Pancreas (tissue), 10 donors: ENCODE results near the gene PSMD5. TPM values are rescaled to one million over a fixed set of nuclear protein-coding genes. Genes with fewer than 3 reads are reported as not detected.
A peak's percentile ranks its signal among the peaks of the same experiment; 100 is the strongest.

Experiments used
- ATAC-seq, 4 donors: fragments of 200-7000 bp; cut with Tn5 transposase; one replicate each; pipeline versions ENCODE4 v1.8.0 to v1.9.1; 2020; ENCODE audit warnings: mild to moderate bottlenecking in 4 of 4, moderate library complexity in 4 of 4
- DNase-seq, 6 donors: peaks; one replicate each; pipeline ENCODE4 v3.0.0-alpha.2; 2020
- FAIRE-seq: peaks from 2 replicates; lab custom pipeline; 2012; peaks lifted over from hg19 to GRCh38; lab: Jason Lieb, UNC
- H3K27ac ChIP-seq, 4 donors: fragments of 200-600 bp; sonication (generic); 1 replicate in 3 of 4; 2 replicates in 1 of 4; pipeline versions ENCODE4 v1.5.0 to v1.8.0; 2020
- H3K27me3 ChIP-seq, 4 donors: fragments of 200-600 bp; one replicate each; pipeline ENCODE4 v1.8.0; 2021
- H3K36me3 ChIP-seq, 3 donors: fragments of 200-600 bp; sonication (generic) in 1 of 3; one replicate each; pipeline versions ENCODE4 v1.5.0 to v1.8.0; 2020 to 2021
- H3K4me1 ChIP-seq, 3 donors: fragments of 200-600 bp; one replicate each; pipeline ENCODE4 v1.8.0; 2021
- H3K4me3 ChIP-seq, 4 donors: fragments of 200-600 bp; sonication (generic) in 2 of 4; one replicate each; pipeline versions ENCODE4 v1.5.0 to v1.8.0; 2020 to 2021
- H3K9me3 ChIP-seq, 4 donors: fragments of 200-600 bp; one replicate each; pipeline ENCODE4 v1.8.0; 2021
- CTCF ChIP-seq, 4 donors: fragments of 200-600 bp; sonication (generic) in 3 of 4; IDR thresholded peaks; one replicate each; pipeline versions ENCODE4 v1.5.0 to v1.8.0; 2021; ENCODE audit warnings: antibody characterized with exemption in 4 of 4
- WGBS, 2 donors: extraction: QIAGEN DNeasy Blood & Tissue Kit; methylation state at CpG; one replicate each; pipeline ENCODE4 v1.1.7; 2013; 5-methylcytosine and 5-hydroxymethylcytosine counted together
- intact Hi-C, 3 donors: fragments of 100-400 bp; cut with DNase I; formaldehyde crosslinking; loops; one replicate each; pipeline versions ENCODE4 v1.11.1 to v1.14.2; 2022
- polyA plus RNA-seq, 2 donors: library from polyadenylated mRNA; stranded (reverse); fragments of 200-250 nt; gene quantifications; one replicate each; pipeline ENCODE4 v1.2.3, GENCODE V29; 2013
- total RNA-seq, 6 donors: library from RNA; stranded (reverse); fragmentation: NEBNext Ultra II Directional in 4 of 6; extraction: Animal tissue kit (Norgen Biotek cat#: 25700) in 4 of 6; gene quantifications; one replicate each; pipeline versions ENCODE4 v1.2.1 to v1.2.4, GENCODE V29; 2021 to 2023
- donor health status: healthy with polysubstance abuse.
- donor health status: DM: no; HTN: no; CAD: no; lungs with moderate emphysema.
- donor health status: DM: no; HTN: no; CAD: no.
- donor health status: control.
- donor health status: control.
- donor health status: Bipolar disorder and iron deficiency.
- donor health status: DM: yes; HTN: yes; CAD: no.
- donor health status: DM: no; HTN: no; CAD: no.
- donor health status: DM: no; HTN: no; CAD: no.
- donor health status: DM: yes; HTN: yes; CAD: no.

Gene PSMD5
- total and polyA plus RNA-seq, 8 donors, result 5.8 to 33.0 (median 20.7) TPM

DNA sequence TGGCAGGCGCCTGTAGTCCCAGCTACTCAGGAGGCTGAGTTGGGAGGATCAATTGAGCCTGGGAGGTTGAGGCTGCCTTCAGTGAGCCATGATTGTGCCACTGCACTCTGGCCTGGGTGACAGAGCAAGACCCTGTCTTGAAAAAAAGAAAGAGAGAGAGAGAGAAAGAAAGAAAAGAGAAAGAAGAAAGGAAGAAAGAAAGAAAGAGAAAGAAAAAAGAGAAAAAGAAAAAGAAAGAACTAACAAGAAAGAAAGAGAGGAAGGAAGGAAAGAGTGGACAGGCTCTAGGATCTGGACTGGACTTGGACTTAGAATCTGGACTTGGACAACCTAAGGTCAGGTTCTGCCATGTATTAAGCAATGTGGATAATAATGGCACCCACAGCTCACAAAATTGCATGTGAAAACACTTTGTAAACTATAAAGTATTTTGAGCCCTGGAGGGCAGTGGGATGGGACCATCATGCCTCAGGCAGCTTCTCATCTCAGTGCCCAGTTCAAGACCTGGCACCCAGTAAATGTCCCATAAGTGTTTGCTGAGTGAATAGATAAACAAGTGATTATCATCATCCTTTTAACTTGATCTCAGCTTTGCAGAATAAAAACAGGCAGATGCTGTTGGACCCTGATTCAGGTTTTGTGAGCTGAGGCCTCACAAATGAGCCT, 47.0 kb upstream of the PSMD5 start:
- no peak for ATAC-seq
- H3K4me3 ChIP-seq, result no peak overlapping the region
- H3K9me3 ChIP-seq, result no peaks in the 10 kb centered on the region
- no peak for TF ChIP-seq CTCF (IDR thresholded peaks at IDR 0.05)
- no peak for FAIRE-seq
- H3K27me3 ChIP-seq, result no peaks in the 10 kb centered on the region
- DNase-seq, result no peak
- intact Hi-C loops, result no loop called here
- H3K4me1 ChIP-seq, result no peaks in the 10 kb centered on the region
- no peak overlapping the region for H3K27ac ChIP-seq
- H3K36me3 ChIP-seq, result no peaks in the 10 kb centered on the region
- WGBS, 2 donors, result 97 to 100% methylated on average over 1 of the region's 1 CpG

DNA sequence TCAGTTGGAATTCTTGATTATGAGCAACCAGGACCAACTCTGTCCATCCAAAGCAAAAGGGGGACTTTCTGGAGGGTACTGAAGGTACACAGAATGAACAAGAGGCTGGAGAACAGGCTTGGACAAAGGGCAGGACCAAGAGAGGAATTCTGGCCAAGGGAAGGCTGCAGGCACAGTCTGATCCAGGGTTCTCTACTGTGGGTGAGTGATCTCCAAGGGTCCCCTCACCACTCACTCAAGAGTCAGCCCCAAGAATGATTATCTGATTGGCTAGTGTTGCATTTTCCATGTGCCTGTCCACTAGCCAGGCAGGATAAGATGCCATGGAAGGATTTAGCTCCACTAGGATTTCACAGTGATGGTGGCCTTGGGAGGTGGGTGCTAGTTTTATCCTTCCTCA, 45.9 kb upstream of the PSMD5 start:
- TF ChIP-seq CTCF (IDR thresholded peaks at IDR 0.05), result no peak
- no peak for DNase-seq
- H3K4me3 ChIP-seq, result no peak overlapping the region
- intact Hi-C loops, result no loop called here
- H3K9me3 ChIP-seq, result no peaks in the 10 kb centered on the region
- no peak overlapping the region for H3K27ac ChIP-seq
- H3K4me1 ChIP-seq, result no peaks in the 10 kb centered on the region
- FAIRE-seq, result no peak
- H3K36me3 ChIP-seq, result no peaks in the 10 kb centered on the region
- H3K27me3 ChIP-seq, result no peaks in the 10 kb centered on the region
- no peak for ATAC-seq

- Histone ChIP-seq H3K9me3 (no peaks in the 10 kb centered on the region), H3K27ac (no peak overlapping the region), H3K4me1 (no peaks in the 10 kb centered on the region), H3K27me3 (no peaks in the 10 kb centered on the region), H3K36me3 (no peaks in the 10 kb centered on the region), H3K4me3 (no peak overlapping the region)
- DNase-seq (no peak), ATAC-seq (peak in 2 of 4 donors; percentile 15 to 36), FAIRE-seq (no peak)
- intact Hi-C loops, result no loop called here
- WGBS, 2 donors, result 74% methylated on average over 8 of the region's 8 CpGs
- TF ChIP-seq CTCF (IDR thresholded peaks at IDR 0.05), result no peak
These were observed 43.8 kb upstream of the PSMD5 start for GRCh38 chr9:120886490-120886967.

- 69 to 70% methylated on average over 5 of the region's 5 CpGs for WGBS, 2 donors
- FAIRE-seq, result no peak
- Histone ChIP-seq H3K4me1 (no peaks in the 10 kb centered on the region), H3K4me3 (no peak overlapping the region), H3K27me3 (no peaks in the 10 kb centered on the region), H3K27ac (no peak overlapping the region), H3K36me3 (no peaks in the 10 kb centered on the region), H3K9me3 (no peaks in the 10 kb centered on the region)
- no peak for ATAC-seq
- no peak for TF ChIP-seq CTCF (IDR thresholded peaks at IDR 0.05)
- intact Hi-C loops, result no loop called here
- DNase-seq, result no peak
These were observed 43.2 kb upstream of the PSMD5 start for GRCh38 chr9:120885958-120886357.

DNA sequence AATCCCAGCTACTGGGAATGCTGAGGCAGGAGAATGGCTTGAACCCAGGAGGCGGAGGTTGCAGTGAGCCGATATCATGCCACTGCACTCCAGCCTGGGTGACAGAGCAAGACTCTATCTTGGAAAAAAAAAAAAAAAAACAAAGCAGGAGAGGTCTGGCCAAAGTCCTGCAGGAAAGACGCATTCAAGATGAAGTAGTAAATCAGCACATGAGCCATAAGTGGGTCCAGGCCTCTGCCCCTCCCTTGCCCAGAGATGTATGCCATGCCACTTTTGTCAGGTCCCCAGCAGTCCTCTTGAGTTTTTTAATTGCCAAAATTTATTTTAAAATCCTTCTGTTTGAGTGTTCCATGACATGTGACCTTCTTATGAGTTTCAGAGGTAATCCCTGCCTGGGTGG, 42.7 kb upstream of the PSMD5 start:
- FAIRE-seq (no peak), ATAC-seq (no peak), DNase-seq (no peak)
- intact Hi-C loops, result no loop called here
- Histone ChIP-seq H3K9me3 (no peaks in the 10 kb centered on the region), H3K27me3 (no peaks in the 10 kb centered on the region), H3K4me1 (no peaks in the 10 kb centered on the region), H3K36me3 (no peaks in the 10 kb centered on the region), H3K27ac (no peak overlapping the region), H3K4me3 (no peak overlapping the region)
- TF ChIP-seq CTCF (IDR thresholded peaks at IDR 0.05), result no peak
- 56 to 76% methylated on average over 3 of the region's 3 CpGs for WGBS, 2 donors
